DMS153 treated with DMSO at 0.1 percent for 48 hours (cell line): Measurements from ENCODE around the gene SLITRK5.

Source experiments
- DNase-seq: peaks from one replicate; lab custom pipeline; 2025; ENCODE audit not compliant: unreplicated experiment; lab: John Stamatoyannopoulos, UW

SLITRK5 gene

GRCh38 chr13:87671031-87671752, at the start of gene SLITRK5:
SLITRK5 (plus strand) TSS chr13:87671371; CDS start chr13:87675389, 4,018 bp downstream.
- peak; percentile 39 for DNase-seq

- no peak for DNase-seq
Observed at GRCh38 chr13:87622971-87623370, 48.2 kb upstream of the SLITRK5 start.

GRCh38 chr13:87656306-87656705, 14.9 kb upstream of the SLITRK5 start:
- peak; percentile 55 for DNase-seq

- DNase-seq, result no peak
Observed at GRCh38 chr13:87661471-87661870, 9.7 kb upstream of the SLITRK5 start.

GRCh38 chr13:87666831-87667230, 4.3 kb upstream of the SLITRK5 start:
- no peak for DNase-seq

GRCh38 chr13:87667686-87668085, 3.5 kb upstream of the SLITRK5 start:
- DNase-seq, result no peak

GRCh38 chr13:87669379-87669978, 1.7 kb upstream of the SLITRK5 start:
- DNase-seq, result peak; percentile 13

- DNase-seq, result no peak
Observed at GRCh38 chr13:87671753-87672605, 808 bp downstream of the SLITRK5 start.

- no peak for DNase-seq
Observed at GRCh38 chr13:87674247-87674738, 3.1 kb downstream of the SLITRK5 start.

GRCh38 chr13:87675851-87676250, 4.7 kb downstream of the SLITRK5 start:
- DNase-seq, result no peak

GRCh38 chr13:87676254-87677042, 5.3 kb downstream of the SLITRK5 start:
- no peak for DNase-seq

GRCh38 chr13:87677043-87677495, 5.9 kb downstream of the SLITRK5 start:
- no peak for DNase-seq

GRCh38 chr13:87677496-87678371, 6.6 kb downstream of the SLITRK5 start:
- DNase-seq, result peak; percentile 31

GRCh38 chr13:87678372-87678752, 7.2 kb downstream of the SLITRK5 start:
- no peak for DNase-seq

GRCh38 chr13:87680298-87680697, 9.1 kb downstream of the SLITRK5 start:
- peak; percentile 41 for DNase-seq

GRCh38 chr13:87684850-87685742, 13.9 kb downstream of the SLITRK5 start:
- no peak for DNase-seq

- DNase-seq, result no peak
Observed at GRCh38 chr13:87696458-87696857, 25.3 kb downstream of the SLITRK5 start.

GRCh38 chr13:87698268-87698667, 27.1 kb downstream of the SLITRK5 start:
- no peak for DNase-seq

- DNase-seq, result no peak
Observed at GRCh38 chr13:87709947-87710346, 38.8 kb downstream of the SLITRK5 start.
